ENCODE data around the gene PVALEF.

The PVALEF gene

GRCh38 chr17:81129289-81129688 lies 36.0 kb upstream of the PVALEF start:
- DNase-seq: no peak

GRCh38 chr17:81129711-81130367 lies 35.5 kb upstream of the PVALEF start:
- DNase-seq: no peak

GRCh38 chr17:81130385-81131361 lies 34.6 kb upstream of the PVALEF start:
- DNase-seq: no peak

DNA sequence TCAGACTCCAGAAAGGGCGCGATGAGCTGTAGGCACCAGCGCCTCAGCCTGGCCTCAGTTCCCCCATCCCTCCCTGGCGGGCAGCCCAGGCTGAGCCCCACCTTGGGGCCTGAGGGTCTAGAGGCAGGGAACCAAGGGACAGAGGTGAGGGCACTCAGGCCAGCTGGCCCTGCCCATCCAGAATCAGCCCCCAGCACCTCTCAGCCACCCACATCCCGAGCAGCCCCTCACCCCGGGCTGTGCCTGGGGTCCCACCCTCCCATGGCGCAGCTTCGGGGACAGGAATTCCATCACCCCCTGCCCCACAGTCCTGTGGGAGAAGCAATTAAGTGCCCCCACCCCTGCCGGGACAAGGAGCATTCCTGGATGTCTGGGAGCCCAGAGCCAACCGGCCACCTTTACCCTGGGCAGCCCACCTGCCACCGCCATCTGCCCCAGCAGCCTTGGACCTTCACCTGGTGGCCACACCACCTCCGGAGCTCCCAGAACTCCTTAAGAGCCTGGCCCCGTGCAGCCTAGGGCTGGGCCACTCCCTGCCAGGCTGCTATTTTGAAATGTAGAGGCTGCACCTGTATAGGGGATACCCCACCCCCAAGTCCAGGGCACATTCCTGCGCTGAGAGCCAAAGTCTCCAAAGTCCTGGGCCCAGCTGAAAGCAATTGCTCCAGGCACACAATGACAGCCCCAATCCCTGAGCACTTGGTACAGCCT lies 33.7 kb upstream of the PVALEF start:
- DNase-seq: no peak

GRCh38 chr17:81132197-81132540 lies 33.1 kb upstream of the PVALEF start:
- no peak for DNase-seq

- no peak for DNase-seq
Measured at GRCh38 chr17:81132770-81133723, 32.3 kb upstream of the PVALEF start.

GRCh38 chr17:81134064-81134781 lies 31.1 kb upstream of the PVALEF start:
- no peak for DNase-seq

DNA sequence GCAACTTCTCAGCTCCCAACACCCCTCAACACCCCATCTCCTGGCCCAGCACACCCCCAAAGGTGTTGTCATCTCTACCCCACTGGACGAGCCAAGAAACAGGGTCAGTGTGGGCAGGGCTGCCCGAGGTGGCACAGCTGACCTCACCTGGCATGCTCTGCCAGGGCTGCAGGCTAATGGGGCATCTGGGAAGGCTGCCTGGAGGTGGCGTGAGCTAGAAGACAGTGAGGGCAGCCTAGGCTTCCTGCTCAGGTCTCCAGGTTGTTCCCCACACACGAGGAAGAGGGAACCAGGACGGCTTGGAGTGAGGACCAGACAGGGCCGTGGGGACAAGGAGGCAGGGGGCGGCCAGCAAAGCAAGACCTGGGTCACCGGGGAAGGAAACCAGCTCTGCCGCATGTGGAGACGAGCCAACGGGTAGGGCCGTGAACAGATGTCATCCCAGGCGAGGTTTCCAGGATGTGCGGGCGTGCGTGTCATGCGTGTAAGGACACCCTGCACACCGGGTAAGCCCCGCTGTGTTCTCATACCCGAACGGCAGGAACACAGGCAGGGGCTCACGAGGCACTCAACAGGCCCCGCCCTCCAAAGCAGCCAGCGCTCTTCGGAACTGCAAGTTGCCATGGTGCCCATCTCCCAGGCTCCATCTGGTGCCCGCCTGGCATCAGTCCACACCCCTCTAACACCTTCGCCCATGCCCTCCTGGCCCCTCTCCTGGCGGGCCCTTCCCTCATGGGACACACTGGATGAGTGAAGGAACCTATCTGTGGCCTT lies 29.6 kb upstream of the PVALEF start:
- DNase-seq: no peak

GRCh38 chr17:81136366-81136765 lies 28.9 kb upstream of the PVALEF start:
- DNase-seq: no peak

DNA sequence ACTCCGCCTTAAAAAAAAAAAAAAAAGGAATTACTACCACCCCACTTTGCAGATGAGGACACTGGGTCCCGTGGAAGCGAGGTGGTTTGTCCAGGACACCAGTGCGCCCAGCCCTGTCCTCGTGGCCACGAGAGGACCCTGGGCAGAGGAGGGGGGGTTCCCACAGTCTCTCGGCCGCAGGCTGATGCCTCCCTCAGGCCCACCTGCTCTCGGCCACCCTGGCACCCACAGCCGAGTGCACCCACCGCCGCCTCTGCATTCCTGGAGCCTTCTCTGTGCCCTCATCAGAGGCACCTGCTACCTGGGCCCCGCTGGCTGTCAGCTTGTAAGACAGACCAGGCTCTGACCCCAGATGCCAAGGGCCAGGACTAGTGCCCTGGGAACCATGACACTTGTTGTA lies 28.1 kb upstream of the PVALEF start:
- no peak for DNase-seq

- DNase-seq: no peak
Measured at GRCh38 chr17:81138083-81138482, 27.2 kb upstream of the PVALEF start.

DNA sequence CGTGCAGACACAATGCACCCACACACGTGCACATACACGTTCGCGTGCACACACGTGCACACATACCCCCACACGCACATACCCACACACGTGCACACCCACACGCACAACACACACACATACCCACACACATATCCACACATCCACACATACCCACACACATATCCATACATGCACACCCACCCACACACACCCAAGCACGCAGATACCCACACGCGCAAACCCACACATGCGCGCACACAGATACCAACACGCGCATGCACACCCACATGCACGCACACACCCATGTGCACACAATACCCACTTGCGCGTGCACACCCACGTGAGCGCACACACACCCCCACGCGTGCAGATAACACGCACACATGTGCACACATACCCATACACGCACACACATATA lies 26.8 kb upstream of the PVALEF start:
- no peak for DNase-seq

DNA sequence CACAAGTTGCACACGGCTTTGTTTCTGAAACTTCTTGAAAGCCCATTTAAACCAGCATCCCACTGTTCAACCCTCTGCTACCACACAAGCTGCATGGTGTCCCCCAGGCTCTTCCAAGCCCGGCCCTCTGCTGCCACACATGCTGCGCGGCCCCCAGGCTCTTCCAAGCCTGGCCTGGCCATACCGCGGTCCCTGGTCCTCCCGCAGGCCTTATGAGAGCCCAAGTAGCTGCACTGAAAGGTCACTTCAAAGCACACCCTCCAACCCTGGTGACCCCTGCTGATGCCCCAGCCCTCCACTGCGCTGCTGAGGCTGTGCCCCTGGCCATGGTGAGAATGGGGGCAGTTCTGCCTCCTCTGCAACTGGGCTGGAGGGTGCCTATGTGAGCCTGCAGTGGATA lies 25.9 kb upstream of the PVALEF start:
- no peak for DNase-seq

DNA sequence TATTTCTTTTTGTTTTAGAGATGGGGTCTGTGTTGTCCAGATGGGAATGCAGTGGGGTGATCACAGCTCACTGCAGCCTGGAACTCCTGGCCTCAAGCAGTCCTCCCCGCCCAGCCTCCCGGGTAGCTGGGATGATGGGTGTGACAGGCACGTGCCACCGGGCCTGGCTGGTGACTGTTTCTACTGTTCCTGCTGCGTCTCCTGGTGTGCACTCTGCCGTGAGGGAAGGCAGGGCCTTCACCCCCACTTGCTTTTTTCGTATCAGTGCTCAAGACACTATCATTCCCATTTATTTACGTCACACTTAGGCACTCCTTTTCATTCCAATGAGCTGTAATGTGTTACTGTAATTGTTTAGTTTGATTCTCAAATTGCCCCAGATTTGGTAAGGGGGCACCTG lies 25.3 kb upstream of the PVALEF start:
- no peak for DNase-seq

DNA sequence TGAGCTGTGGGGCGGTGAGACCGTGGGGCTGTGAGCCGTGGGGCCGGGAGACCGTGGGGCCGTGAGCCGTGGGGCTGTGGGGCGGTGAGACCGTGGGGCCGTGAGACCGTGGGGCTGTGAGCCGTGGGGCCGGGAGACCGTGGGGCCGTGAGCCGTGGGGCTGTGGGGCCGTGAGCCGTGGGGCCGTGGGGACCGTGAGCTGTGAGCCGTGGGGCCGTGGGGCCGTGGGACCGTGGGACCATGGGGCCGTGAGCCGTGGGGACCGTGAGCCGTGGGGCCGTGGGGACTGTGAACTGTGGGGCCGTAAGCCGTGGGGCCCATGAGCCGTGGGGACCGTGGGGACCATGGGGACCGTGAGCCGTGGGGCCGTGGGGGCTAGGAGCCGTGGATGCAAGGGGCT lies 24.6 kb upstream of the PVALEF start:
- no peak for DNase-seq

GRCh38 chr17:81142301-81143199 lies 22.8 kb upstream of the PVALEF start:
- DNase-seq: peak in 3 of 4 experiments; percentile 22 to 51 (median 36)

DNA sequence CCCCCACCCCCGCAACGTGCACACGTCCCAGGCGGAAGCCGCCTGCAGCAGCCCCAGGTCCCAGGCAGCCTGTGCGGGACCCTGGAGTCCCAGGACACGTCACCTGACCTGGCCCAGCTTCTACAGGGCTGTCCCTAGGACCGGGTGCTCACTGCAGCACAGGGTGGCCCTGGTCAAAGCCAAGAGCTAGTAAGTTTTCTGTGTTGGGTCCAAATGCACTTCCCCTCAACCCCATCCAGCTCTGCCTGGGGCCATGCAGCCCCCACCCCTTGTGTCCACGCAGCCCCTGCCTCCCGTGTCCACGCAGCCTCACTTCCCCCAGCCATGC lies 22.1 kb upstream of the PVALEF start:
- no peak for DNase-seq

DNA sequence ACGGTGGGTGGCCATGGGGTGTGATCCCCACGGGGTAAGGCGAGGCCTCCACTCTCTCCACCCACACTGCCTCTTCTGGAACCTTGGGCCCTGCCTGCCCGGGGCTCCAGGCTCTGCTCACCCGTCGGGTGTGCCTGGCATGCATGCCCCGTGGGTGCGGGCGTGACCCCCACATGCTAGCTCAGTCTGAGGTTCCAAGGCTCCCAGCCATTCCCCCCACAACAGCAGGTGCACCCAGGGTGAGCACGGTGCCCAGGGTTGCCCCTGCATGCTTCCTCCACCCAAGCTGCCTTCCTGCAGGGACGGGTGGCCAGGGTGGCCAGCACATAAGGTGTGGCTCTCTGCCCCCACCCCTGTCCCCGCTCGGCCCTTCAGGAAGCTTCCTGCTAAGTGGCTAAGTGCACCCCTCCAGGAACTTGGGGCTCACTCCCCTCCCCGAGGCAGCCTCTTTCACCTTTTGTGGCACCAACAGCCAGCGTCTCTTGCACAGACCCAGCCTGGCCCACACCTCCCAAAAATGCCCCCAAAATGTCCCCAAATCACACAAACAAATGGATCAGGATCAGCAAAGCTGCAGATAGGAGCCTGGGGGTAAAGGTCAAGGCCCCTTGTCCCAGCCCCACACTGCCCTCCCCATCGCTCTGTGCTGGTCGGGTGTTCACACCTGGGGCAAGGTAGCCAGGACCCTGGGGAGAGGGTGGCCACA lies 21.4 kb upstream of the PVALEF start:
- no peak for DNase-seq

- no peak for DNase-seq
Measured at GRCh38 chr17:81144423-81144781, 20.9 kb upstream of the PVALEF start.

Data from activated naive CD4-positive, alpha-beta T cell (primary cell).